Gastroesophageal sphincter (tissue), 3 donors: ENCODE results near the gene NBEA.

Experiments
- EP300 ChIP-seq: sonication (generic); formaldehyde crosslinking; IDR thresholded peaks from one replicate; pipeline ENCODE4 v1.6.1; 2017; ENCODE audit warnings: antibody characterized with exemption, mild to moderate bottlenecking
- POLR2A ChIP-seq, 2 donors: fragments of 450-650 bp; IDR thresholded peaks; one replicate each; pipeline ENCODE4 v1.6.1; 2017; ENCODE audit warnings: antibody characterized with exemption in 2 of 2, mild to moderate bottlenecking in 2 of 2, moderate library complexity in 1 of 2
- POLR2AphosphoS5 ChIP-seq: sonication (generic); formaldehyde crosslinking; IDR thresholded peaks from one replicate; pipeline ENCODE4 v1.6.1; 2017; ENCODE audit warnings: antibody characterized with exemption
- TF ChIP-seq, protein P1 (sequence below), 4 experiments: fragments of 200-600 bp in 2 of 4; fragments of 450-650 bp in 2 of 4; sonication (generic) in 1 of 4; IDR thresholded peaks; one replicate each; pipeline ENCODE4 v1.5.1; 2017 to 2019; ENCODE audit warnings: antibody characterized with exemption in 4 of 4, mild to moderate bottlenecking in 2 of 4, moderate library complexity in 2 of 4

DNA sequence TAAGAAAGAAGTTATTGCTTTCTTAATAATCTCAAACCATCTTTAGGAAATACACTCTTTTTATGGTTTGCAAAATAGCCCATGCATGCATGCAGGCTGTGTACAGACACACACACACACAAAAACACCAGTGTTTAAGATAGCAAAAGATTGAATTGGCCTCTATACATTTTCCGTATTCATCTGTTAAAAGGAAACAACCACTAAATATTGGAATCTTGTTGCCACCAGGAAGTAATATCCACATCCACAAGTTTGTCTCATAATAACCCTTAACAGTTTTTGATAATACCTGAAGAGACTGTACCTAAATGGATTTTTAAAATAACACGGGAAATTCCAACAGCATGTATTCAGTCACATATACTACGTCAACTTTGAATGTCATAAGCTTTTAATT is 541.7 kb downstream of the NBEA start:
- TF ChIP-seq, protein P1, sequence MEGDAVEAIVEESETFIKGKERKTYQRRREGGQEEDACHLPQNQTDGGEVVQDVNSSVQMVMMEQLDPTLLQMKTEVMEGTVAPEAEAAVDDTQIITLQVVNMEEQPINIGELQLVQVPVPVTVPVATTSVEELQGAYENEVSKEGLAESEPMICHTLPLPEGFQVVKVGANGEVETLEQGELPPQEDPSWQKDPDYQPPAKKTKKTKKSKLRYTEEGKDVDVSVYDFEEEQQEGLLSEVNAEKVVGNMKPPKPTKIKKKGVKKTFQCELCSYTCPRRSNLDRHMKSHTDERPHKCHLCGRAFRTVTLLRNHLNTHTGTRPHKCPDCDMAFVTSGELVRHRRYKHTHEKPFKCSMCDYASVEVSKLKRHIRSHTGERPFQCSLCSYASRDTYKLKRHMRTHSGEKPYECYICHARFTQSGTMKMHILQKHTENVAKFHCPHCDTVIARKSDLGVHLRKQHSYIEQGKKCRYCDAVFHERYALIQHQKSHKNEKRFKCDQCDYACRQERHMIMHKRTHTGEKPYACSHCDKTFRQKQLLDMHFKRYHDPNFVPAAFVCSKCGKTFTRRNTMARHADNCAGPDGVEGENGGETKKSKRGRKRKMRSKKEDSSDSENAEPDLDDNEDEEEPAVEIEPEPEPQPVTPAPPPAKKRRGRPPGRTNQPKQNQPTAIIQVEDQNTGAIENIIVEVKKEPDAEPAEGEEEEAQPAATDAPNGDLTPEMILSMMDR (IDR thresholded peaks at IDR 0.05): no peak
- no peak for TF ChIP-seq EP300
- no peak for TF ChIP-seq POLR2A (IDR thresholded peaks at IDR 0.05)
- TF ChIP-seq POLR2AphosphoS5: no peak
